NCI-H2227 (cell line): ENCODE measurements around the gene TRIM17.
"Not testable (repeated sequence)": the region's sequence is repeated elsewhere in the genome, so short reads cannot be mapped to it uniquely, and the experiment has no call there.

Source experiments
- DNase-seq: peaks from one replicate; lab custom pipeline; 2025; ENCODE audit not compliant: unreplicated experiment; lab: John Stamatoyannopoulos, UW

Gene TRIM17

GRCh38 chr1:228450200-228450599 lies 33.5 kb upstream of the TRIM17 start:
- DNase-seq = no peak

DNA sequence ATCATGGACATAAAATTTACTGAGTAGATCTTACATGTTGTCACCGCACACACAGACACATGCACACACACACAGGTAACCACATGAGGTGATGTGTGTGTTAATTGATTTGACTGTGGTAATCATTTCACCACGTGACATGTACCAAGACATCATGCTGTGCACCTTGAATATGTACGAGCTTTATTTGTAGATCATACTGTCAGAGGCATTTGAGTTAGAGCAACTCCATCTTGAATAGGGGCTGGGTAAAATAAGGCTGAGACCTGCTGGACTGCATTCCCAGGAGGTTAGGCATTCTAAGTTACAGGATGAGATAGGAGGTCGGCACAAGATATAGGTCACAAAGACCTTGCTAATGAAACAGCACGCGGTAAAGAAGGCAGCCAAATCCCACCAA lies 31.7 kb upstream of the TRIM17 start:
- DNase-seq = no peak

- no peak for DNase-seq
Observed at GRCh38 chr1:228446852-228447251, 30.2 kb upstream of the TRIM17 start.

DNA sequence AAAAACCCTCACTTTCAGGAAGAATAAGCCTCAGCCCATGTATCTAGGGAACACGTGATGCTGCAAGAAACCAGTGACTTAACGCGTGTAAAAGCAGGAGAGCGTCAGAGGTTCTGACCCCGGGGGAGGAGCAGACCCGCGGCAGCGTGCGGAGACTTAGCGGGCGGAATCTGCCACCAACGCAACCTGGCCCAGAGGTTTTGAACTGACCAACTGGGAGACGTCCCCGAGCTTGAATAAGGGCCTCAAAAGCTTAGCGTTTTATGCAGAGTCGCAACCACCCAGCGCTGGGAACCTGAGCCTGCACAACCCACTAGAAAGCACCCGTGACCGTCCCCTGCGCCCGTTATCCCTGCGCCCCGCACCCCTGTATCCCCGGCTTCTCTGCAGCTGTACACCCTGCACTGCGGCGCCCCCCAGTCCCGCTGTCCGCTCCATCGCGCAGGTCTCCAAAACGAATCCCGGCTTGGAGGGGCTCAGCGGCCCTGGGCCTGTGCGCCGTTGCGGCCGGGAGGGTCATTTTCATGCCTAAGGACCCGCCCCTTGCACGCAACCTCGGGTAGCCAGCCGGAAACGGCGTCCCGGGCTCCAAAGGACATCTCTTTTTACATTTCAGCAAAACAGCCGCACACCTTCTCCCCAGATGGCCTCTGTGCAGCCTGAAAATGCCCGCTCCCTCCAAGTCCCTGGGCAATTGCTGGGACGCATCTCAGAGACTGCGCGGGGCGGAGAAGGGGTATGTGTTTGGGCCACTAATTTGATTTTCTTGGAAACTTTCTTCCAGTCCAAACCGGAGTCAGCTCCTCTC lies 29.4 kb upstream of the TRIM17 start:
- DNase-seq = peak; percentile 68

DNA sequence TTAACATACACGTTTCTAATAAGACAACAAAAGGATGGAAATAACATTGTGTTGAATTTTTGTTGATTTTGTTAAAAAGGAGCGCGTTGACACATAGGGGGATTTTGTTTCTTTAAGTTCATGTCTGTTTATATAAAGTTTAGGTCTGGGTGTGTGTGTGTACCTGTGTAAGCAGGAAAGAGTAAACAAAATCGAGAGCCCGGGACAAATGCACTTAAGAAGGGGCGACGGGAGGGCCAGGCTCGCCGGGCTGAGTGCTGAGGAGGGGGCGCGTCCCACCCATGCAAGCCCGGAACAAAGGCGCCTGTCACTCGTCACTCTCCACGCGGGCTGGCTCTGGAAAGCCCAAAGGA lies 28.8 kb upstream of the TRIM17 start:
- no peak for DNase-seq

- no peak for DNase-seq
Observed at GRCh38 chr1:228443395-228443794, 26.7 kb upstream of the TRIM17 start.

DNA sequence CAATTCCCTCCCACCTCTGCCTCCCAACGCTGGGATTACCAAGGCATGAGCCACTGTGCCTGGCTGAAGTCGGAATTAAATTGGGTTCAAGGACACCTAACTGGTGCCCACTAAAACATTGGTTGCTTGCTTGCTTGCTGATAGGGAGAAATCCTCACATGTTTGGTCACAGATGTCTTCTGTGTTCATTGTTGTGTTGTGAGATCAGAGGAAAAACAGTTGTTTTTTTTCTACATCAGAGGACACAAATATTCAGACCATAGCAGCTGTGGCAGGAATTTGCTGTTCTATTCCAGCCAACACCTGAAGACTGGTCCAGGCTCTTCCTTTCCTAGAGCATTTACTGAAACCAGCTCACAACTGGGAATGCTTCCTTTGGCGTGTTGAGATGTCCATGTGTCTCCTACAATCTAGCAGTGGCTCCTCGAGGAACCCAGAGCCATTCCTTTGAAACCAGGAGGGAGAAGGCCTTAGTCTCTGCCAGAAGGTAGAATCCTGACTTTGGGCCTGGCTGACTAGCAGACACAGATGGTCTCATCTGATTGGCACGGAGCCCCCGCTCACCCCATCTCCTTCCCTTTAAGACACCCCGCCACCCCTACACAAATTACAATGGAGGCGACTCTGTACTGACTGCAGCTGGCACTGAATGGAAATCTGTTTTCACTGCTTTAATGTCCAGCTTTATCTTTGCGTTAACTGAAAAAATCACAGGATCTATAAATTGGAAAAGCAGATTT lies 24.3 kb upstream of the TRIM17 start:
- DNase-seq = no peak

- DNase-seq = no peak
Observed at GRCh38 chr1:228438266-228438665, 21.6 kb upstream of the TRIM17 start.

- DNase-seq = no peak
Observed at GRCh38 chr1:228437424-228437962, 20.8 kb upstream of the TRIM17 start.

DNA sequence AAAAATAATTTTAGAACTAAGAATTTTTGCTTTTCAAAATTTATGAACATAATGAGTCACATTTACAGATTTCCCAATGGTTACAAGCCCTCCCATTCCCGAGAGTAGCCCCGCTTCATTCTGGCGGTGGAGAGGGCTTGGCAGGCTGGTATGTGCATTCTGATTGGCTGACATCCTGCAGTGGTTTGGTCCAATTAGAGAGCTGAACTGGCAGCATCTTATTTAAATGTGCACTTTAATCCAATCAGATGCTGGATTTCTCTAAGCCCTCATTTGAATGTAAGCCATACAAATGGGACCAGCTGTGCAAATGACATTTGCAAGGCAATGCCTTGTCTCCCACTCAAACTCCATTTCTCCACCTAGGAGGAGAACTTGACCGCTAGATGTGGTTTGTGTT lies 18.0 kb upstream of the TRIM17 start:
- no peak for DNase-seq

- DNase-seq = not testable (repeated sequence)
Observed at GRCh38 chr1:228433337-228434053, 16.8 kb upstream of the TRIM17 start.

DNA sequence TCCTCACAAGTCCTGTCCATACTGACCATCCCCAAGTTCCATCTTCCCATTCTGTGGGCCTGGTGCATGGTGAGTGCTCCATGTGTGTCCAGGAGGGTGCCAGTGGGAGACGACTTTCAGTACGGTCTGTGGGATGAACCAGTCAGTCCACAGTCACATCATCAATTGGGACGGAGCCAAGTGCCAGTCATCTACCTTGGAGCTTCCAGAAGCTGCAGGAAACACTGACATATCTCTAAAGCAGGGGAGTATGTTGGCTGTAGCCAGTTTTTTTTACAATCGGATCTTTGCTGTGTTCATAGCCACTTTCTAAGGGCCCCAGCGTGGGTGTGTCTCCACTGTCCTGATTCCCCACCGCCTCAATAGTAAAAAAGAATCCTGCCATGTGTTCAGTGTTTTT lies 13.6 kb upstream of the TRIM17 start:
- no peak for DNase-seq

DNA sequence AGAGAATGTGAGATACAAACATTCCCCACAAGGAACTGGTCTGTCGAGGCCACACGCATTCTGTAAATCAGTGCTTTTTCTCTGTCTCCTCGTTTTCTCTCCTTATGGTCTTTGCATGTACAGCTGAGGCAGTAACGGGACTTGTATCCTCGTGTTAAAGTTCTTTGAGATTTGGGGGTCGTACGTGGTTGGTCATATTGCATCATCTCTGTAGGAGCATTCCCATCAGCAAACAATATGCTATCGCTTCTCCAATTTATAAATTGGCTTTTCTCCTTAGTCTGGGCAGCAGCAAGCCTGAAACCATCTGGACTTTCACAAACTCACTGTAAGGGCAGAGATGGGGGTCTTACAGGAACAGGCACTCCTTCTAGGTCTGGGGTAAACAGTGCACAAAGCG lies 13.0 kb upstream of the TRIM17 start:
- no peak for DNase-seq

- DNase-seq = no peak
Observed at GRCh38 chr1:228429007-228429406, 12.3 kb upstream of the TRIM17 start.

DNA sequence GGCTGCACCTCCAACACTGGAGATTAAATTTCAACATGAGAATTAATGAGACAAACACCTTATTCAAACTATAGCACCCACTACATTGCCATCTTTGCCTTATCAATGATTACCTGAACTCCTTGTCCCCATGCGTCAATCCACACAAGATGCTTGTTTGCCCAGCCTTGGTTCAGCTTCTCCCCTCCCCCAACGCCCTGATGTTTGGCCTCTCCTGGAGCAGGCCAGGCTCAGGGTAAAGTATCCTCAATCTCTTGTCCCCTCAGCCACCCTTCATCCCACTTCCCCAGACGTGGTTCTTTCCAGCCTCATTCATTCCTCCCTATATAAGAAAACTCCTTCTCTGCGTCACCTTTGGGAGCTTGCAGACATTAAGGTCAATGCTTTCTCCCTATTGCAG lies 11.8 kb upstream of the TRIM17 start:
- no peak for DNase-seq

- no peak for DNase-seq
Observed at GRCh38 chr1:228426518-228427175, 10.0 kb upstream of the TRIM17 start.

- DNase-seq = no peak
Observed at GRCh38 chr1:228424685-228425660, 8.3 kb upstream of the TRIM17 start.

GRCh38 chr1:228423404-228424053 lies 6.9 kb upstream of the TRIM17 start:
- no peak for DNase-seq
